OCI-LY3 (cell line): ENCODE data around the gene LYRM1.
"Not testable (repeated sequence)": the region's sequence is repeated elsewhere in the genome, so short reads cannot be mapped to it uniquely, and the experiment has no call there.

Experiments used
- CTCF ChIP-seq: fragments of 200-600, 300-600 bp; sonication (generic); IDR thresholded peaks from 2 replicates; pipeline ENCODE4 v1.5.1; 2014; ENCODE audit warnings: antibody characterized with exemption, low read length, low read depth
- EZH2phosphoT487 ChIP-seq: fragments of 200-600 bp; shearing (Covaris generic); IDR thresholded peaks from 2 replicates; pipeline ENCODE4 v1.6.1; 2018; ENCODE audit warnings: antibody characterized with exemption, mixed run types, low read depth

DNA sequence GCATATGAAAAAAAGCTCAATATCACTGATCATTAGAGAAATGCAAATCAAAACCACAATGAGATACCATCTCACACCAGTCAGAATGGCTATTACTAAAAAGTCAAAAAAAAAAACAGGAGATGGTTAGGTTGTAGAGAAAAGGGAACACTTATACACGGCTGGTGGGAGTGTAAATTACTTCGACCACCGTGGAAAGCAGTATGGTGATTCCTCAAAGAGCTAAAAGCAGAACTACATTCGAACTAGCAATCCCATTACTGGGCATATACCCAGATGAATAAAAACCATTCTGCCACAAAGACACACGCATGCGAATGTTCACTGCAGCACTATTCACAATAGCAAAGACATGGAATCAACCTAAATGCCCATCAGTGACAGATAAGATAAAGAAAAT, 36.2 kb upstream of the LYRM1 start:
- TF ChIP-seq CTCF, EZH2phosphoT487: not testable (repeated sequence)
